A549 (cell line): ENCODE results near the gene CCR2.

Source experiments
- NFE2L2 ChIP-seq: fragments of 150-350 bp; conservative IDR thresholded peaks from 2 replicates; pipeline ENCODE4 v1.6.1; 2014; ENCODE audit warnings: low read length
- POLR2A ChIP-seq: IDR thresholded peaks from 2 replicates; pipeline ENCODE4 v1.6.1; 2012; ENCODE audit warnings: mild to moderate bottlenecking, low read length
- TP53 ChIP-seq: fragments of 250-450 bp; sonication (Bioruptor Pico); IDR thresholded peaks from 2 replicates; pipeline ENCODE4 v1.5.0; 2021; ENCODE audit warnings: mild to moderate bottlenecking, moderate library complexity
- TF ChIP-seq, protein P1 (sequence below): fragments of >200 bp; sonication (Bioruptor Twin); formaldehyde crosslinking; IDR thresholded peaks from 3 replicates; pipeline ENCODE4 v1.5.1; 2016
- TF ChIP-seq, protein P2 (sequence below): IDR thresholded peaks from 2 replicates; pipeline ENCODE4 v1.6.1; 2012
- TF ChIP-seq, protein P3 (sequence below): fragments of 200-600 bp; sonication (generic); IDR thresholded peaks from 2 replicates; pipeline ENCODE4 v1.6.1; 2016; ENCODE audit warnings: antibody characterized with exemption, mild to moderate bottlenecking, moderate library complexity

DNA sequence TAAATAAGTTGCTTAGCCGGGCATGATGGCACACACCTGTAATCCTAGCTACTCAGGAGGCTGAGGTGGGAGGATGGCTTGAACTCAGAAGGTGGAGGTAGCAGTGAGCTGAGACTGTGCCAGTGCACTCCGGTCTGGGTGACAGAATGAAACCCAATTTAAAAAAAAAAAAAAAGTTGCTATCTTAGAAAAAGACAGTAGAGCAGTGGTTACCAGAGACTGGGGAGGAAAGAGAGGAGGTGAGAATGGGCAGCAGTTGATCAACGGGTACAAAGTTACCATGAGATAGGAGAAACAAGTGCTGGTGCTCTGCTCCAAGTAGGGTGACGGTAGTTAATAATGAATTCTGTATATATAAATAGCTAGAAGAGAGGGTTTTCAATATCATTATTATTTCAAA lies 821 bp upstream of the CCR2 start:
- TF ChIP-seq, protein P1, sequence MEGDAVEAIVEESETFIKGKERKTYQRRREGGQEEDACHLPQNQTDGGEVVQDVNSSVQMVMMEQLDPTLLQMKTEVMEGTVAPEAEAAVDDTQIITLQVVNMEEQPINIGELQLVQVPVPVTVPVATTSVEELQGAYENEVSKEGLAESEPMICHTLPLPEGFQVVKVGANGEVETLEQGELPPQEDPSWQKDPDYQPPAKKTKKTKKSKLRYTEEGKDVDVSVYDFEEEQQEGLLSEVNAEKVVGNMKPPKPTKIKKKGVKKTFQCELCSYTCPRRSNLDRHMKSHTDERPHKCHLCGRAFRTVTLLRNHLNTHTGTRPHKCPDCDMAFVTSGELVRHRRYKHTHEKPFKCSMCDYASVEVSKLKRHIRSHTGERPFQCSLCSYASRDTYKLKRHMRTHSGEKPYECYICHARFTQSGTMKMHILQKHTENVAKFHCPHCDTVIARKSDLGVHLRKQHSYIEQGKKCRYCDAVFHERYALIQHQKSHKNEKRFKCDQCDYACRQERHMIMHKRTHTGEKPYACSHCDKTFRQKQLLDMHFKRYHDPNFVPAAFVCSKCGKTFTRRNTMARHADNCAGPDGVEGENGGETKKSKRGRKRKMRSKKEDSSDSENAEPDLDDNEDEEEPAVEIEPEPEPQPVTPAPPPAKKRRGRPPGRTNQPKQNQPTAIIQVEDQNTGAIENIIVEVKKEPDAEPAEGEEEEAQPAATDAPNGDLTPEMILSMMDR: no peak
- TF ChIP-seq, protein P2, sequence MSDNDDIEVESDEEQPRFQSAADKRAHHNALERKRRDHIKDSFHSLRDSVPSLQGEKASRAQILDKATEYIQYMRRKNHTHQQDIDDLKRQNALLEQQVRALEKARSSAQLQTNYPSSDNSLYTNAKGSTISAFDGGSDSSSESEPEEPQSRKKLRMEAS: no peak
- TF ChIP-seq POLR2A: no peak
- TF ChIP-seq NFE2L2: no peak
- TF ChIP-seq TP53 (CRISPR knock-in tag): no peak
- TF ChIP-seq, protein P3, sequence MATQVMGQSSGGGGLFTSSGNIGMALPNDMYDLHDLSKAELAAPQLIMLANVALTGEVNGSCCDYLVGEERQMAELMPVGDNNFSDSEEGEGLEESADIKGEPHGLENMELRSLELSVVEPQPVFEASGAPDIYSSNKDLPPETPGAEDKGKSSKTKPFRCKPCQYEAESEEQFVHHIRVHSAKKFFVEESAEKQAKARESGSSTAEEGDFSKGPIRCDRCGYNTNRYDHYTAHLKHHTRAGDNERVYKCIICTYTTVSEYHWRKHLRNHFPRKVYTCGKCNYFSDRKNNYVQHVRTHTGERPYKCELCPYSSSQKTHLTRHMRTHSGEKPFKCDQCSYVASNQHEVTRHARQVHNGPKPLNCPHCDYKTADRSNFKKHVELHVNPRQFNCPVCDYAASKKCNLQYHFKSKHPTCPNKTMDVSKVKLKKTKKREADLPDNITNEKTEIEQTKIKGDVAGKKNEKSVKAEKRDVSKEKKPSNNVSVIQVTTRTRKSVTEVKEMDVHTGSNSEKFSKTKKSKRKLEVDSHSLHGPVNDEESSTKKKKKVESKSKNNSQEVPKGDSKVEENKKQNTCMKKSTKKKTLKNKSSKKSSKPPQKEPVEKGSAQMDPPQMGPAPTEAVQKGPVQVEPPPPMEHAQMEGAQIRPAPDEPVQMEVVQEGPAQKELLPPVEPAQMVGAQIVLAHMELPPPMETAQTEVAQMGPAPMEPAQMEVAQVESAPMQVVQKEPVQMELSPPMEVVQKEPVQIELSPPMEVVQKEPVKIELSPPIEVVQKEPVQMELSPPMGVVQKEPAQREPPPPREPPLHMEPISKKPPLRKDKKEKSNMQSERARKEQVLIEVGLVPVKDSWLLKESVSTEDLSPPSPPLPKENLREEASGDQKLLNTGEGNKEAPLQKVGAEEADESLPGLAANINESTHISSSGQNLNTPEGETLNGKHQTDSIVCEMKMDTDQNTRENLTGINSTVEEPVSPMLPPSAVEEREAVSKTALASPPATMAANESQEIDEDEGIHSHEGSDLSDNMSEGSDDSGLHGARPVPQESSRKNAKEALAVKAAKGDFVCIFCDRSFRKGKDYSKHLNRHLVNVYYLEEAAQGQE: no peak
